SU-DHL-6 (cell line): Measurements from ENCODE around the gene NOD1.

Source experiments
- EZH2phosphoT487 ChIP-seq: fragments of 200-600 bp; sonication (generic), shearing (Covaris generic); conservative IDR thresholded peaks from 2 replicates; pipeline ENCODE4 v1.6.1; 2018; ENCODE audit warnings: mild to moderate bottlenecking, antibody characterized with exemption, low read length, moderate library complexity, mixed read lengths
- TF ChIP-seq, protein P1 (sequence below): fragments of 200-600 bp; sonication (generic); IDR thresholded peaks from one replicate; pipeline ENCODE4 v1.5.1; 2017; ENCODE audit warnings: antibody characterized with exemption, mild to moderate bottlenecking, low read length, moderate library complexity; ENCODE audit not compliant: insufficient read depth, poor library complexity, severe bottlenecking

DNA sequence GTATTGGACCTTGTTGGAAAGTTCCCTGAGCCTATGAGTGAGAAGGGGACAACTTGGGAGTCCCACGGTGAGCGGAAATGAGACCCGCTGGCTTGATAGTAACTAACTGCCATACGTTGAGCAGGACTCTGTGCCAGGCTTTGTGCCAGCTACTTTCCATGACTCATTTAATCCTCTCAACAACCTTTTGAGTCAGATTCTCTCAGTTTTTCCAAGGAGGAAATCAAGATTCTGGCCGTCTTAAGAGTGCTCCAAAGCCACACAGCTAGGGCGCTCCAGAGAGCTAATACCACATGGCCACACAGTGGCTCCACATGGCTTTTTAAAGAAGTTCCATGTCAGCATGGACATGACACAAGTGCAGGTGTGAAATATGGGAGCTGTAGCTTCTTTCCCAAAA lies 55.7 kb downstream of the NOD1 start:
- TF ChIP-seq, protein P1, sequence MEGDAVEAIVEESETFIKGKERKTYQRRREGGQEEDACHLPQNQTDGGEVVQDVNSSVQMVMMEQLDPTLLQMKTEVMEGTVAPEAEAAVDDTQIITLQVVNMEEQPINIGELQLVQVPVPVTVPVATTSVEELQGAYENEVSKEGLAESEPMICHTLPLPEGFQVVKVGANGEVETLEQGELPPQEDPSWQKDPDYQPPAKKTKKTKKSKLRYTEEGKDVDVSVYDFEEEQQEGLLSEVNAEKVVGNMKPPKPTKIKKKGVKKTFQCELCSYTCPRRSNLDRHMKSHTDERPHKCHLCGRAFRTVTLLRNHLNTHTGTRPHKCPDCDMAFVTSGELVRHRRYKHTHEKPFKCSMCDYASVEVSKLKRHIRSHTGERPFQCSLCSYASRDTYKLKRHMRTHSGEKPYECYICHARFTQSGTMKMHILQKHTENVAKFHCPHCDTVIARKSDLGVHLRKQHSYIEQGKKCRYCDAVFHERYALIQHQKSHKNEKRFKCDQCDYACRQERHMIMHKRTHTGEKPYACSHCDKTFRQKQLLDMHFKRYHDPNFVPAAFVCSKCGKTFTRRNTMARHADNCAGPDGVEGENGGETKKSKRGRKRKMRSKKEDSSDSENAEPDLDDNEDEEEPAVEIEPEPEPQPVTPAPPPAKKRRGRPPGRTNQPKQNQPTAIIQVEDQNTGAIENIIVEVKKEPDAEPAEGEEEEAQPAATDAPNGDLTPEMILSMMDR: no peak
- no peak for TF ChIP-seq EZH2phosphoT487
